ENCODE measurements around the gene HLF. TPM values are rescaled to one million over a fixed set of nuclear protein-coding genes. Genes with fewer than 3 reads are reported as not detected.

HLF gene
- total RNA-seq, 1 experiment from 2014 or later: 1.5 TPM

GRCh38 chr17:55266051-55266957 lies 1.5 kb downstream of the HLF start:
- H3K4me1 ChIP-seq: no peaks in the 10 kb centered on the region; the same call in 1 of the 2 replicates
- DNase-seq: no peak
- no peaks in the 10 kb centered on the region for H3K36me3 ChIP-seq
- H3K27ac ChIP-seq: no peak overlapping the region
- no peak overlapping the region for H3K4me3 ChIP-seq
- no peaks in the 10 kb centered on the region for H3K9me3 ChIP-seq (replicated peaks)
- H3K27me3 ChIP-seq: no peaks in the 10 kb centered on the region

GRCh38 chr17:55266958-55267688 lies 2.4 kb downstream of the HLF start:
- no peaks in the 10 kb centered on the region; the same call in 1 of the 2 replicates for H3K4me1 ChIP-seq
- H3K27ac ChIP-seq: no peak overlapping the region
- no peaks in the 10 kb centered on the region for H3K27me3 ChIP-seq
- H3K4me3 ChIP-seq: no peak overlapping the region
- H3K9me3 ChIP-seq (replicated peaks): no peaks in the 10 kb centered on the region
- no peaks in the 10 kb centered on the region for H3K36me3 ChIP-seq
- no peak for DNase-seq

- H3K4me1 ChIP-seq: no peaks in the 10 kb centered on the region; the same call in 1 of the 2 replicates
- no peak for DNase-seq
- no peak overlapping the region for H3K4me3 ChIP-seq
- no peaks in the 10 kb centered on the region for H3K9me3 ChIP-seq (replicated peaks)
- H3K27ac ChIP-seq: no peak overlapping the region
- H3K36me3 ChIP-seq: no peaks in the 10 kb centered on the region
- no peaks in the 10 kb centered on the region for H3K27me3 ChIP-seq
Measured at GRCh38 chr17:55267777-55268648, 3.3 kb downstream of the HLF start.

GRCh38 chr17:55268649-55269480 lies 4.1 kb downstream of the HLF start:
- no peaks in the 10 kb centered on the region for H3K9me3 ChIP-seq (replicated peaks)
- H3K27ac ChIP-seq: no peak overlapping the region
- no peaks in the 10 kb centered on the region for H3K36me3 ChIP-seq
- H3K4me1 ChIP-seq: no peaks in the 10 kb centered on the region; the same call in 1 of the 2 replicates
- no peaks in the 10 kb centered on the region for H3K27me3 ChIP-seq
- H3K4me3 ChIP-seq: no peak overlapping the region
- DNase-seq: no peak

GRCh38 chr17:55269894-55270293 lies 5.1 kb downstream of the HLF start:
- no peak for DNase-seq

GRCh38 chr17:55271223-55271571 lies 6.4 kb downstream of the HLF start:
- Histone ChIP-seq H3K27me3 (no peaks in the 10 kb centered on the region), H3K9me3 (replicated peaks) (no peaks in the 10 kb centered on the region), H3K4me3 (no peak overlapping the region), H3K36me3 (no peaks in the 10 kb centered on the region), H3K4me1 (no peaks in the 10 kb centered on the region), H3K27ac (no peak overlapping the region)
- DNase-seq: no peak

More at GRCh38 chr17:55269894-55270293, 5.1 kb downstream of the HLF start:
- no peaks in the 10 kb centered on the region for H3K27me3 ChIP-seq
- H3K27ac ChIP-seq: no peak overlapping the region
- no peaks in the 10 kb centered on the region for H3K36me3 ChIP-seq
- no peaks in the 10 kb centered on the region for H3K4me1 ChIP-seq
- H3K9me3 ChIP-seq (replicated peaks): no peaks in the 10 kb centered on the region
- no peak overlapping the region for H3K4me3 ChIP-seq

- no peaks in the 10 kb centered on the region for H3K36me3 ChIP-seq
- DNase-seq: no peak
- no peaks in the 10 kb centered on the region for H3K9me3 ChIP-seq (replicated peaks)
- H3K4me3 ChIP-seq: no peak overlapping the region
- no peak overlapping the region for H3K27ac ChIP-seq
- H3K4me1 ChIP-seq: no peaks in the 10 kb centered on the region
- H3K27me3 ChIP-seq: no peaks in the 10 kb centered on the region
Measured at GRCh38 chr17:55271958-55272710, 7.4 kb downstream of the HLF start.

GRCh38 chr17:55272711-55273578 lies 8.2 kb downstream of the HLF start:
- H3K27ac ChIP-seq: no peak overlapping the region
- DNase-seq: no peak
- H3K27me3 ChIP-seq: no peaks in the 10 kb centered on the region
- H3K36me3 ChIP-seq: no peaks in the 10 kb centered on the region
- H3K4me1 ChIP-seq: no peaks in the 10 kb centered on the region
- no peaks in the 10 kb centered on the region for H3K9me3 ChIP-seq (replicated peaks)
- H3K4me3 ChIP-seq: no peak overlapping the region

- Histone ChIP-seq H3K27ac (no peak overlapping the region), H3K4me3 (no peak overlapping the region)
- no peak for DNase-seq
Measured at GRCh38 chr17:55273579-55274354, 9.0 kb downstream of the HLF start.

GRCh38 chr17:55274355-55275255 lies 9.8 kb downstream of the HLF start:
- H3K9me3 ChIP-seq (replicated peaks): no peaks in the 10 kb centered on the region
- H3K27me3 ChIP-seq: no peaks in the 10 kb centered on the region
- no peak overlapping the region for H3K4me3 ChIP-seq
- H3K4me1 ChIP-seq: no peaks in the 10 kb centered on the region
- H3K27ac ChIP-seq: no peak overlapping the region
- no peak for DNase-seq
- H3K36me3 ChIP-seq: no peaks in the 10 kb centered on the region

More at GRCh38 chr17:55273579-55274354, 9.0 kb downstream of the HLF start:
- no peaks in the 10 kb centered on the region for H3K27me3 ChIP-seq
- H3K4me1 ChIP-seq: no peaks in the 10 kb centered on the region
- H3K36me3 ChIP-seq: no peaks in the 10 kb centered on the region
- no peaks in the 10 kb centered on the region for H3K9me3 ChIP-seq (replicated peaks)

All from SJCRH30 (cell line).